CD14-positive monocyte (primary cell): ENCODE results near the gene CCT3. TPM values are rescaled to one million over a fixed set of nuclear protein-coding genes. Genes with fewer than 3 reads are reported as not detected.
A peak's percentile ranks its signal among the peaks of the same experiment; 100 is the strongest.

Experiments
- DNase-seq, 3 donors: peaks; one replicate each; pipeline ENCODE4 v3.0.0-alpha.2; 2011 to 2022
- H2AFZ ChIP-seq: 2 replicates; pipeline ENCODE4 v1.6.0; 2012; ENCODE audit warnings: mild to moderate bottlenecking, low read depth, low read length, inconsistent platforms; ENCODE audit not compliant: insufficient read depth, poor library complexity, severe bottlenecking
- H3K27ac ChIP-seq, 2 donors: 1 replicate in 1 of 2; 2 replicates in 1 of 2; pipeline ENCODE4 v1.5.1; 2012 to 2013; ENCODE audit warnings: low read length in 2 of 2, control low read depth in 1 of 2, inconsistent platforms in 1 of 2, low read depth in 1 of 2, mild to moderate bottlenecking in 1 of 2
- H3K27me3 ChIP-seq, 2 donors: one replicate each; pipeline versions ENCODE4 v1.6.0 to v1.6.1; 2011 to 2013; ENCODE audit warnings: low read length in 2 of 2; ENCODE audit not compliant: control insufficient read depth in 2 of 2, insufficient read depth in 2 of 2
- H3K36me3 ChIP-seq, 2 donors: replicated peaks in 1 of 2; 1 replicate in 1 of 2; 2 replicates in 1 of 2; pipeline versions ENCODE4 v1.5.1 to v1.6.1; 2012 to 2013; ENCODE audit warnings: low read length in 2 of 2, control low read depth in 1 of 2, inconsistent platforms in 1 of 2, mild to moderate bottlenecking in 1 of 2; ENCODE audit not compliant: insufficient read depth in 2 of 2, control insufficient read depth in 1 of 2
- H3K4me1 ChIP-seq, 2 donors: 1 replicate in 1 of 2; 2 replicates in 1 of 2; pipeline versions ENCODE4 v1.5.1 to v1.6.1; 2012 to 2013; ENCODE audit warnings: low read length in 2 of 2, control low read depth in 1 of 2, inconsistent platforms in 1 of 2, mild to moderate bottlenecking in 1 of 2, moderate library complexity in 1 of 2; ENCODE audit not compliant: insufficient read depth in 2 of 2, control insufficient read depth in 1 of 2
- H3K4me2 ChIP-seq: replicated peaks from 2 replicates; pipeline ENCODE3; 2012; ENCODE audit warnings: low read length, moderate library complexity, mild to moderate bottlenecking; ENCODE audit not compliant: poor library complexity, severe bottlenecking; ENCODE audit errors: extremely low read depth
- H3K4me3 ChIP-seq, 3 experiments: fragments of 200-600 bp in 1 of 3; sonication (generic) in 1 of 3; replicated peaks in 1 of 3; 1 replicate in 2 of 3; 2 replicates in 1 of 3; pipeline ENCODE4 v1.5.1; 2011 to 2013; ENCODE audit warnings: low read length in 3 of 3, mild to moderate bottlenecking in 3 of 3, control low read depth in 2 of 3, low read depth in 2 of 3, inconsistent platforms in 1 of 3, moderate library complexity in 1 of 3
- H3K79me2 ChIP-seq: 2 replicates; pipeline ENCODE4 v1.6.0; 2012; ENCODE audit warnings: mild to moderate bottlenecking, control low read depth, inconsistent platforms, low read length, moderate library complexity; ENCODE audit not compliant: insufficient read depth
- H3K9ac ChIP-seq: 2 replicates; pipeline ENCODE4 v1.6.0; 2017; ENCODE audit warnings: low read length, mild to moderate bottlenecking; ENCODE audit not compliant: insufficient read depth, poor library complexity, severe bottlenecking
- H3K9me3 ChIP-seq, 2 donors: replicated peaks in 1 of 2; 1 replicate in 1 of 2; 2 replicates in 1 of 2; pipeline versions ENCODE4 v1.5.1 to v1.6.1; 2012 to 2013; ENCODE audit warnings: low read length in 2 of 2, control low read depth in 1 of 2; ENCODE audit not compliant: control insufficient read depth in 1 of 2, insufficient read depth in 1 of 2
- H4K20me1 ChIP-seq: 2 replicates; pipeline ENCODE4 v1.6.0; 2012; ENCODE audit warnings: mild to moderate bottlenecking, low read length, control low read depth, moderate library complexity; ENCODE audit not compliant: insufficient read depth
- H3K27ac Mint-ChIP-seq, 7 donors: one replicate each; pipeline ENCODE4 v1.8.0; 2020; ENCODE audit warnings: mild to moderate bottlenecking in 7 of 7, mixed read lengths in 7 of 7, moderate library complexity in 6 of 7, inconsistent platforms in 2 of 7
- H3K27me3 Mint-ChIP-seq, 3 donors: one replicate each; pipeline ENCODE4 v1.8.0; 2021 to 2022; ENCODE audit warnings: low read depth in 3 of 3, mild to moderate bottlenecking in 3 of 3, mixed read lengths in 3 of 3, moderate library complexity in 3 of 3, inconsistent platforms in 1 of 3
- H3K36me3 Mint-ChIP-seq, 2 donors: one replicate each; pipeline ENCODE4 v1.8.0; 2020; ENCODE audit warnings: mixed read lengths in 2 of 2, inconsistent platforms in 1 of 2, mild to moderate bottlenecking in 1 of 2
- H3K4me1 Mint-ChIP-seq: one replicate; pipeline ENCODE4 v1.8.0; 2020; ENCODE audit warnings: mild to moderate bottlenecking, mixed read lengths
- H3K4me3 Mint-ChIP-seq, 2 donors: one replicate each; pipeline ENCODE4 v1.8.0; 2020; ENCODE audit warnings: mild to moderate bottlenecking in 2 of 2, mixed read lengths in 2 of 2, moderate library complexity in 1 of 2
- H3K9me3 Mint-ChIP-seq, 7 donors: one replicate each; pipeline ENCODE4 v1.8.0; 2020 to 2022; ENCODE audit warnings: mixed read lengths in 7 of 7, mild to moderate bottlenecking in 6 of 7, moderate library complexity in 6 of 7, inconsistent platforms in 2 of 7
- WGBS: methylation state at CpG from one replicate; pipeline ENCODE4 v1.1.5; 2013; ENCODE audit warnings: missing lambda C conversion rate; ENCODE audit not compliant: insufficient coverage; 5-methylcytosine and 5-hydroxymethylcytosine counted together
- intact Hi-C, 2 donors: fragments of 100-400 bp; cut with micrococcal nuclease; formaldehyde crosslinking; loops; one replicate each; pipeline versions ENCODE4 v1.15.0 to v1.15.1; 2023
- polyA plus RNA-seq, 3 donors: library from polyadenylated mRNA; depleted of rRNA in 1 of 3; unstranded in 2 of 3; stranded (reverse) in 1 of 3; fragments of 300-500 nt in 2 of 3; fragments of >200 nt in 1 of 3; fragmentation: Illumina TruSeq in 2 of 3; gene quantifications; 1 replicate in 2 of 3; 2 replicates in 1 of 3; pipeline ENCODE4 v1.2.3, GENCODE V29; 2012 to 2021
- TF ChIP-seq, protein P1 (sequence below): fragments of 200-600 bp; IDR thresholded peaks from one replicate; pipeline ENCODE4 v1.8.0; 2022; ENCODE audit warnings: antibody characterized with exemption, mild to moderate bottlenecking

The CCT3 gene
- polyA plus RNA-seq, 3 donors, result 65.3 to 97.3 (median 94.8) TPM

DNA sequence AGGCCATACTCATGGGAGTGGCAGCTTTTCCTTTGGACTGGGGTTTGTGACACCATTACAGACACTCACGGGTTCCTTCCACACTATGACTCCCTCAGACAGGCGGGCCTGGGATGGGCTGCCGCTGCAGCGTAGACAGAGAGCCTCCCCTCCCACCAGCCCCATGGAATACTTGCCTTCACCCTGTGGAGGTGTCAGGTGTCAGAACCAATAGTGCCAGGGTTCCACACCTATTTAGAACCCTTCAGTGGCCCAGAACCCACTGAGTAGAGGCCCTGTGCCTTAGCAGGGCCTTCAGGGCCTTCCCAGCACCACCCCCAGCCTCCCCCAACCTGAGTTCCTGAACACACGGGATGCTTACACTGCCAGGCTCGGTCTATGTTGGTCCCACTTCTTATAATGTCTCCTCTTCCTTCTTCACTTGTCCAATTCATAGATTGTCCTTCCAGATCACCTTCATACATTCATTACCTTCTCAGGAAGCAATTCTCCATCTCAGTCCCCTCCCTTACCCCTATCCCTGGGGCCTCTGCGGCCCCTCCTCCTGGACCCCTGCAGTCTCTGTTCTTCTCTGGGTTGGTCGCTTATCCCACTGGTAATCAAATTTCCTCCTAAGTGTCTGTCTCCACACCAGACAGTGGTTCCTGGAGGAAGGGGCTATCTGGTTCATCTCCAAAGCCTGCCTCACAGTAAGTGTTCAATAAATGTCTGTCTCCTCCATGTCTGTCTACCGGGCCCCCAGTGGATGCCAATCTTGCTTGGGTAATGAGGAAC is 29.5 kb upstream of the CCT3 start:
- no peak for DNase-seq
- peaks cover 26 to 60% (median 45%) of the 10 kb centered on the region in 3 donors for H3K27me3 Mint-ChIP-seq
- H3K79me2 ChIP-seq, result no peaks in the 10 kb centered on the region
- H3K4me3 ChIP-seq, result no peak overlapping the region
- TF ChIP-seq, protein P1, sequence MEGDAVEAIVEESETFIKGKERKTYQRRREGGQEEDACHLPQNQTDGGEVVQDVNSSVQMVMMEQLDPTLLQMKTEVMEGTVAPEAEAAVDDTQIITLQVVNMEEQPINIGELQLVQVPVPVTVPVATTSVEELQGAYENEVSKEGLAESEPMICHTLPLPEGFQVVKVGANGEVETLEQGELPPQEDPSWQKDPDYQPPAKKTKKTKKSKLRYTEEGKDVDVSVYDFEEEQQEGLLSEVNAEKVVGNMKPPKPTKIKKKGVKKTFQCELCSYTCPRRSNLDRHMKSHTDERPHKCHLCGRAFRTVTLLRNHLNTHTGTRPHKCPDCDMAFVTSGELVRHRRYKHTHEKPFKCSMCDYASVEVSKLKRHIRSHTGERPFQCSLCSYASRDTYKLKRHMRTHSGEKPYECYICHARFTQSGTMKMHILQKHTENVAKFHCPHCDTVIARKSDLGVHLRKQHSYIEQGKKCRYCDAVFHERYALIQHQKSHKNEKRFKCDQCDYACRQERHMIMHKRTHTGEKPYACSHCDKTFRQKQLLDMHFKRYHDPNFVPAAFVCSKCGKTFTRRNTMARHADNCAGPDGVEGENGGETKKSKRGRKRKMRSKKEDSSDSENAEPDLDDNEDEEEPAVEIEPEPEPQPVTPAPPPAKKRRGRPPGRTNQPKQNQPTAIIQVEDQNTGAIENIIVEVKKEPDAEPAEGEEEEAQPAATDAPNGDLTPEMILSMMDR, result no peak
- no peak overlapping the region for H3K9ac ChIP-seq
- peaks cover 0 to 3% (median 0%) of the 10 kb centered on the region in 7 donors for H3K9me3 Mint-ChIP-seq
- H3K9me3 ChIP-seq, result no peaks in the 10 kb centered on the region
- peaks cover 30% of the 10 kb centered on the region for H3K4me1 Mint-ChIP-seq
- H4K20me1 ChIP-seq, result no peaks in the 10 kb centered on the region
- no peak overlapping the region for H3K4me2 ChIP-seq
- intact Hi-C loops, result no loop called here
- H2AFZ ChIP-seq, result no peak overlapping the region
- peaks cover 32 to 40% of the 10 kb centered on the region in 2 donors for H3K4me1 ChIP-seq
- WGBS, result 86% methylated on average over 6 of the region's 9 CpGs
- no peaks in the 10 kb centered on the region for H3K36me3 ChIP-seq
- no peak overlapping the region for H3K27ac ChIP-seq
- H3K27me3 ChIP-seq, result peaks cover 0 to 45% of the 10 kb centered on the region in 2 donors
- H3K36me3 Mint-ChIP-seq, result peaks cover 0 to 2% of the 10 kb centered on the region in 2 donors
- no peak overlapping the region for H3K27ac Mint-ChIP-seq
- H3K4me3 Mint-ChIP-seq, result peak overlapping the region in 1 of 2 donors; percentile 58

GRCh38 chr1:156366378-156367166 is 28.5 kb upstream of the CCT3 start:
- no peaks in the 10 kb centered on the region for H3K9me3 ChIP-seq
- DNase-seq, result no peak
- H3K4me2 ChIP-seq, result no peak overlapping the region
- H3K4me1 Mint-ChIP-seq, result peaks cover 20% of the 10 kb centered on the region
- peaks cover 0 to 45% of the 10 kb centered on the region in 2 donors for H3K27me3 ChIP-seq
- H3K27me3 Mint-ChIP-seq, result peaks cover 26 to 60% (median 45%) of the 10 kb centered on the region in 3 donors
- peaks cover 0 to 3% (median 0%) of the 10 kb centered on the region in 7 donors for H3K9me3 Mint-ChIP-seq
- 93% methylated on average over 3 of the region's 5 CpGs for WGBS
- H3K79me2 ChIP-seq, result no peaks in the 10 kb centered on the region
- no peaks in the 10 kb centered on the region for H3K36me3 Mint-ChIP-seq
- H3K9ac ChIP-seq, result no peak overlapping the region
- intact Hi-C loops, result no loop called here
- H3K4me1 ChIP-seq, result peaks cover 23 to 30% of the 10 kb centered on the region in 2 donors
- H3K4me3 ChIP-seq, result no peak overlapping the region
- TF ChIP-seq, protein P1, result no peak
- no peaks in the 10 kb centered on the region for H4K20me1 ChIP-seq
- H2AFZ ChIP-seq, result no peak overlapping the region
- H3K27ac ChIP-seq, result no peak overlapping the region
- no peak overlapping the region for H3K27ac Mint-ChIP-seq
- no peaks in the 10 kb centered on the region for H3K36me3 ChIP-seq
- H3K4me3 Mint-ChIP-seq, result no peak overlapping the region
